HG02678 (cell line): ENCODE data around the gene AHRR.
"Not testable (repeated sequence)": the region's sequence is repeated elsewhere in the genome, so short reads cannot be mapped to it uniquely, and the experiment has no call there.

ENCODE experiments used
- ATAC-seq: cut with Tn5 transposase; IDR thresholded peaks from one replicate; pipeline ENCODE4 v1.9.1; 2021; ENCODE audit warnings: mild to moderate bottlenecking, moderate library complexity; ENCODE audit not compliant: unreplicated experiment

Gene AHRR

DNA sequence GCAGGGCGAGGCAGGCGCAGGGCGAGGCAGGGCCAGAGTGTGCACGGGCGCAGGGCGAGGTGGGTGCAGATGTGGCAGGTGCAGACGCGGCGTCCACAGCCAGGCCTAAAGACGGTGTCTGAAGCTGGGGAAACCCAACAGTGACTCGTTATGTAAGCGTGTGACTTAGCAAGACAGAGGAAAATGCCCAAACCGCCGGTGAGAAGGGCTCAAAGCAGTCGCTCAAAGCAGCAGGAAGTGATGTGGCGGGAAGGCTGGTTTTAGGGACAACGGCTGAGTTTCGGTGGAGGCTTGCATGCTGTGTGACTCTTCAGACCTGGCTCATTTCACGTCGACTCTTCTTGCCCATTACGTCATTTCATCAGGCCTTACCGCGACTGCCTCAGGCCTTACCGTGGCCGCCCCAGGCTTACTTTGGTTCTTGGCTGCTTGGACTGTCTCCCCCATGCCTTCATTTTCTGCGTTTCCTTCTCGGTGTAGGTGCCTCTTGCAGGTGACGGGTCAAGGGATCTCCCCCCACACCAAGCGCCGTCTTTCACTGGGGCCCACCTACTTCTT, 71.0 kb downstream of the AHRR start:
- peak; percentile 86 for ATAC-seq

DNA sequence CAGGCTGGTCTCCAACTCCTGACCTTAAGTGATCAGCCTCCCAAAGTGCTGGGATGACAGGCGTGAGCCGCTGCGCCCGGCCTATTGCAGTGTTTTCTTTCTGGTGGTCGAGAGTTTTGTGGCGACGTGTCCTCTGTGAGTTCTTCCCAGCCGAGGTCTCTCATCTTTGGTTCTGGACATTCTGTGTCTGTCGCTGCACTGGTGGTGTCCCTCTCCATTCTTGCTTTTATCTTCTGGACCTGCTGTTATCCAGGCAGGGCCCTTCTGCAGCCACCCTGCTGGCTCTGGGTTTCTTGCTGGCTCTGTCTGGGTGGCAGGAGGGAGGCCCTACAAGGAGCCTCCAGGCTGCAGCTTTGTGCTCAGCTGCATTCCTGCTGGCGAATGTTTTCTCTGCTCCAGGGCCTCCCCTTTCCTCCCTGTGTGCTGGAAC, 72.3 kb downstream of the AHRR start:
- no peak for ATAC-seq

DNA sequence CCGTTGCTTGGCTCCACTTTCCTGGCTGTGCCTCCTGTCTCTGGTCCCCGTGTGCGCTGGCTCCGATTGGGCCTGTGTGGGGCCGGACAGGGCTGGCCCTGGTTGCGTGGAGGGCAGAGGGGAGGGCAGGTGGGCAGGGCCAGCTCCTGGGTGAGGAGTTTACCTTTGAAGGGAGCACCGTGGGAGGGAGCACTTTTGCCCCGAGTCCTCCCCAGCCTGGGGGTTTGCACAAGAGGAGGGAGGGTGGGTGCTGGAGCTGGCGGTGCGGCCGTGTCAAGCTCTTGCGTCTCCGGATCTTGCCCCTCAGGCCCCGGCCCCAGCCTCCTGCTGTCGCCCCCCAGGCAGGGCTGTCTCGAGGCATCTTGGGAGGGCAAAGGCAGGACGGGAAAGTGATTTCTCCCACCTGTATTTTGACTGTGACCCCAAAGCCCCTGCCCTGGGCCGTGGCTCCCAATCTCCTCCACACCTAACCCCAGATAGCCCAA, 73.2 kb downstream of the AHRR start:
- ATAC-seq, result no peak

DNA sequence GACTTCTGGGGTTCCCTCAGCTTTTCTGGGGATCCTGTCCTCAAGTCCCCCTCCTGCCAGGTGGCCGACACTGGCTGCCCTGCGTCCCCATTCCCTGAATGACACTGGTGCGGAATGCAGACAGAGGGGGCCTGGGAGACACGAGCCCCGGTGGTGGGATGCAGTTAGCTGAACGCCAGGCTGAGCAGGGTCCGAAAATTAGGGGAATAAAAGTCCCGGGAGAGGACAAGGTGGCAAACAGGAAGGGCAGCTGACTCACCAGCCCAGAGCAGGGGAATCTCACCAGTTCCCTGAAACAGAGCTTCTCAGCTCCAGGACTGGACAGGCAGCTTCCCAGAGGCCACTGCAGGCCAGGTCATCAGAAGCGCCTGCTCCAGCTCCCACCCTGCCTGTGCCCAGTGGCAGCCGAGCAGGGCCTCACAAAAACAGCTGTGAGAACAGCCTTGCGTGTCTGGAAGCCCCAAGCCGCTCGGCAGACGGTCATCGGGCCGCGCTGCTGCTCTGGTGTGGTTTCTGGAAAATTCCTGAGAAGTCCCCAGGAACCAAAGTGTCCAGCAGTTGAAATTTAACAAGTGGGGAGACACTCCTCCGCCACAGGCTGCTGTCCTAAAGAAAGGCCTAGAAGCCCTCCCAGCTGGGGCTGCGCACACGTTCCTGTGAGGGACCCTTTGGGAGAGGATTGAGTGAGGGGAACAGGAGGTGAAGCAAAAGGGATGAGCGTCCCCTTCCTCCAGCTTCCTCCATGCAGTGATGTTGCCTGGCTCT, 73.8 kb downstream of the AHRR start:
- no peak for ATAC-seq

DNA sequence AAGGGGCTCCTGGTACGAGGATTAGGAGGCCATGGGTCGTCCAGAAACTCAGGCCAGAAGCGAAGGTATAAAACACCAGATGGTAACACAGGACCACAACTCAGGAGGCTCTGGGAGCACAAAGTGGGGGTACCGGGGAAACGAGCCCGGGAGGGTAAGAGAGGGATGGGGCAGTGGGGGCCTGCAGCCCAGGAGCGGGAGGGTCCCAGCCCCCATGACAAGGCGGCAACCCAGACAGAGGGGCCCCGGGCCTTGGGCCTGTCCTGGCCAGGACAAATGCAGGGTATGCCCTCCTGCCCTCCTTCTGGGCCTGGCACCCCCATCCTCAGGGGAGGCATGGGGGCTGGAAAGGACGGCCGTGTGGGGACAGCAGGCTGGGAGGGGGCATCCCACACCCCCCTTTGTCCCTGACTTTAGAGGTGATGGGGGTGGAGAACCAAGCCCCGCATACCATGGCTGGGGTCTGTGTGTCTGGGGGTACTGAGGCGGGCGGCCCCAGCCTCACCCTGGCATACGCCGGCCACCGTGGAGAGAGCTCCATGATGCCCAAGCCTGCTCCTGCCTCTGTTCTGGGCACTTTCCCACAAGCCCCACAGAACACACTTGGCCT, 74.5 kb downstream of the AHRR start:
- ATAC-seq, result no peak

DNA sequence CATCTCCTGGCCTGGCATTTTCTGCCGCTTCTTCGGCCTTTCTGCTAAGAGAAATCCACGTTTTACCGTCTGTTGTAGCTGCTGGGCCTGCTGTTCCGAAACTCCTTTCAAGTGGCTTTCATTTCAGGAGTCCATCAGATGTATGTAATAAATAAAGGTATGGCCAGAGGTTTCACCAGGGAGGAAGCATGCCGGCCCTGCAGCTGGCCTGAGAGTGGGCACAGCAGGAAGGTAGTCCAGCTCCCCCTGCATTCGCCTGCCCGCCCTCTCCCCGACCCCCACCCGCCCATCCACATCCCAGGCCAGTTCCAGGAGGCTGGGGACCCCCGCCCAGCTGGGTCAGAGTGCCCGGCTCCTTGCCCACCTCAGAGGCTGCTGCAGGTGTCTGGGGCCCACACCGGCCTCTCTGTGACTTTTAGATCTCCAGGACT, 75.0 kb downstream of the AHRR start:
- ATAC-seq, result no peak

DNA sequence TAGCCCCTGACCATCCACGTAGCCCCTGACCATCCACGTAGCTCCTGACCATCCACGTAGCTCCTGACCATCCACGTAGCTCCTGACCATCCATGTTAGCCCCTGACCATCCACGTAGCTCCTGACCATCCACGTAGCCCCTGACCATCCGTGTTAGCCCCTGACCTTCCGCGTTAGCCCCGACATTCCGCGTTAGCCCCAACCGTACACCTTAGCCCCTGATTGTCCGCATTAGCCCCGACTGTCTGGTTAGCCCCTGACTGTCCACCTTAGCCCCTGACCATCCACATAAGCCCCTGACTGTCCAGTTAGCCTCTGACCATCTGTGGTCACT, 76.6 kb downstream of the AHRR start:
- not testable (repeated sequence) for ATAC-seq

DNA sequence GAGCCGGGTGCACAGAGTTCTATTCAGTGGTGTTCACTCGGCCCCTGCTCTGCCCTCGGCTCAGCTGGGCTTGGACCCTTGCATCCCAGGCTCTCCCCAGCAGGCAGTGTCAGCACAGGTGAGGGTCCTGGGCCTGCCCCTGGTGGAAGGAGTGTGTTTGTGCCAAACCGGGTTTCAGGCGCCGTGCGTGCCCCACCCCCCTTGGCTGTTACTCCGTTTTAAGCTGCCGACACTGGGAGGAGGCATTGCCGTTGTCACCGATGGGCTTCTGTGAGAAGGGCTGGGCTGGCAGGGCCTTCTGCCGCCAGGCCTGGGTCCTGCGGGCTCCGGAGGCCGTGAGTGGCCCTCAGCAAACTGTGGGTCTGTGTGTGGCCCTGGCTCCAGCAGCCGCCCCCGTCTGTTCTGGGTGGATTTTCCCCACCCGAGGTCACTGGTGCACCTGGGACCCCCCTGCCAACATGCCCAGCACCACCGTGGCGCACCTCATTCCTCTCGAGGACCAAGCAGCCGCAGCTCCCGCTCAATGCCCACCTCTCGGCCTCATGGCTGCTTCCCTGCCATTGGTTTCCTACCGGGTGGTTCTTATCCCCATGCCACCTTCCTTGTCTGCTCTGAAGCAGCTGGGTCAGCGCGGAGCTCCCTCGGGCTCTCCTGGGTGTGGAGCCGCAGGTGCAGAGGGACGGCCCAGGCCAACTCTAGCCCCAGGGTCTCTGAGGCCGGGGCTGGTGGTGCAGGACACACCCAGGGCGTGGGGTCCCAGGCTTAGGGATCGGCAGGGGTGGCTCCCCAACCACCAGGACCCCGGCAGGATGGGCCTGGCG, 77.2 kb downstream of the AHRR start:
- ATAC-seq, result no peak

DNA sequence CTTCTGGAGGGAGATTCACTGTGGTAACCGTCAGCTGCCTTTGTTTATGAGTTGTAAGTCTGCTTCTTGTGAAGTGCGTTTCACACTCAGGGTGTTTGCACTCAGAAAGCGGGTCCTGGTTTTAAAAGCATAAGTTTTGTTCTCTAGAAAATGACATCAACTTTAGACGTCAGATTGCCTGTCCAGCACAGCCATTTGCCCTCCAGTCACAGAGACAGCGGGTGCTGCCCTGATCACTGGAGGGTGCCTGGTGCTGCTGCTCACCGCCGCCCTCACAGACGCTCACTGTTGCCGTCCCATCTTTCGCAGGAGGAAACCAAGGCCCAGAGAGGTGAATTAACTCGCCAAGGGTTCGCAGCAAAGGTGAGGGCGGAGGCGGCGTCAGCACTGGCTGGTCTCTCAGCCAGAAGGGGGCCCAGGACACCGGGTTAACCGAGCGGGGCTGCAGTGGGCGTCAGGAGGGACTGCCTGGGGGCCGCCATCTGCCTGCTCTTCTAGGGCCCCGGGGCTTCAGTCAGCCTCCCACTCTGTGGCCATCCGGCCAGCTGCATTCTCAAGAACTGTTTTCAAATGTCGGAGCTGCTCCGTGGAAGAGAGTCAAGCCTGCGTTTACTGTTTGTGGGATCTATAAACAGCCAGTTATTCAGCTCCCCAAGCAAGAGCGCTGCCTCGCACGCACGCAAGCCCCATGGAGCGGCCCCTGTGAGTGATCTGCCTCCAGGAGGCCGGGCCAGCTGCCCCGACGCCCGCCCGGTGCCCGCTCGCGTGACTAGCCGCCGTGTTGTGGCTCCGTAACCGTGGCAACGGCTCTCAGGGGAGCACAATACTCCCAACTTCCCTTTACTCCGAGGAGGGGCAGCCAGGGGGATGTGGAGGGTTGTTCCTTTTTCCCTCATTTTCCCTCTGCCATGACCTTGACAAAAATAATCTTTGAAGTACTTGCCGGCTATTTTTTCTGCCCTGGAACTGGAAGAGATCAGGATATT, 78.1 kb downstream of the AHRR start:
- peak; percentile 72 for ATAC-seq

DNA sequence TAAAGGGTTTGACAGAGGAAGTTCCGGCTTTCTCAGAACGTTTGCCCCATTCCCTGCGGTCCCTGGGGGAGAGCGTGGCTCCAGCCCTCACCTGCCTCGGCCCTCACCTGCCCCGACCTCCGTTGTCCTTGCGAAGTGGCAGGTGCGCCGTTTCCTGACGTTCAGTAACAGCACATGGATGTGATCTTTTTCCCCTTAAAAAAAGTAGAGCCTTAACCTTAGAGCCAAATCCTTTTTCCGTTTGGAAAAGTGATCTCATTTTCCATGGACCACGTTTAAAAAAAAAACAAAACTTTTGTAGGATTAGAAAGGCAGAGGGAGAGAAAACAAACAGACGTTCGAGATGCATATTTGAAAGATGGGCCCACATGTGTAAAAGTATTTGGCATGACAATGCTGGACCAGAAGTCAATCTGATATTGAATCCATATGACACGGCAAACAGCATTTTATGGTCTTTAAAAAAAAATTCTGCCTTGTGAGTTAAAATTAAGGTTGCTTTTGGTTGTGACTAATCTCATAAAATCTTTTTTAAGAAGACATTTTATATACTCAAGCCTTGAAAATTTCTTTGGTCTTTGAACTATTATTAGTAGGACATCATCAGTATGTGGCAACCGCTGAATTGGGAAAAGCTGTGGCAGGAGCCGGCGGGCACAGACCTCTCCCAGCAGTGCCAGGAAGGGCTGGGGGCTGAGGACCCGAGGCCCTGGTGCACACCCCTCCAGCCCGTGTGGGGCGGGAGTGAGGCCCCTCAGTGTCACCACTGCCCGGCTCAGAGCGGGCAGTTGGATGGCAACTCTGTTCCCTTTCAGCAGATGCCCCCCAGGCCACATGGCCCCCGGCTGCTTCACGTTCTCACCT, 79.0 kb downstream of the AHRR start:
- peak; percentile 5 for ATAC-seq

DNA sequence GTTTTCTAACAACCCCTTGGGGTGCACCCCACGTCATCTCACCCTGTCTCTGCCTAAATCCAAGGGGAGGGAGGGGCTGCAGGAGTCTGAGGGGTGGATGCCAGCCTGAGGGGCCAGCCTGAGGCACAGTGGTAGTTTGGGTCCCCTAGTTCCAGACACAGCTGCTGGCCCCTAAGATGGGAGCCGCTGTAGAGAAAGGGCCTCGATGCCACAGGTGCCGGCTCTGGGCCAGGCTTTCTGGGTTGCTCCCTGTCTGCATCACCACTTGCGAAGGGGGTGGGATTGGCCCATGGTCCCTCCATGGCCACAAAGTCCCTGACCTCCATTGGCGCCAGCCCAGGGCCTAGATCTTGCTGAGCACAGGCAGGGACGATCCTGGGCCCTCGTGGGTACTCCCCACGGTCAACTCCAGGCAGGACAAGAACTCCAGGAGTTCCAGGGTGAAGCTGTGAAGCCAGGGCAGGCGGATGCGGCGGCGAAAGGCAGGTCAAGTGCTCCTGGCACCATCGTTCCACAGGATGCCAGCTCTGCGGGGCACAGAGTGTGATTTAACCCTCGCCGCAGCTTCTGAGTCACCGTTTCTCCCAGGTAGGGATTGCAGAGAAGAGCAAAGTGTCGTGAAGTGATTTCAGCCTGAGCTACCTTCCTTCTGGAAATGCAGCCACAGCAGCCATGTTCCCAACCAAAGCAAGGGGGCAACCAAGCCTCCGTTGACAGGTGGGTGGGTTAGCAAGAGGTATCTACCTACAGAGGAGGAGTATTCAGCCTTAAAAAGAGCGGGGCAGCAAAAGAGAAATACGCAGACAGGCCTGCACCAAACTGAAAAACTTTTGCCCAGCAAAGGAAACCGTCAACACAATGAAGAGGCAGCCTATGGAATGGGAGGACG, 79.9 kb downstream of the AHRR start:
- no peak for ATAC-seq

DNA sequence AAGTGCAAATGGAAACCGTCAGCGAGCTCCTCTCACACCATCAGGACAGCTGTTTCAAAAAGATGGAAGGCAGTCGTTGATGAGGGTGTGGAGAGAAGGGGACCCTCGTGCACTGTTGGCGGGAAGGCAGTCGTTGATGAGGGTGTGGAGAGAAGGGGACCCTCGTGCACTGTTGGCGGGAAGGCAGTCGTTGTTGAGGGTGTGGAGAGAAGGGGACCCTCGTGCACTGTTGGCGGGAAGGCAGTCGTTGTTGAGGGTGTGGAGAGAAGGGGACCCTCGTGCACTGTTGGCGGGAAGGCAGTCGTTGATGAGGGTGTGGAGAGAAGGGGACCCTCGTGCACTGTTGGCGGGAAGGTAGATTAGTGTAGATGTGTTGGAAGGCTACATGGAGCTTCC, 80.7 kb downstream of the AHRR start:
- not testable (repeated sequence) for ATAC-seq

DNA sequence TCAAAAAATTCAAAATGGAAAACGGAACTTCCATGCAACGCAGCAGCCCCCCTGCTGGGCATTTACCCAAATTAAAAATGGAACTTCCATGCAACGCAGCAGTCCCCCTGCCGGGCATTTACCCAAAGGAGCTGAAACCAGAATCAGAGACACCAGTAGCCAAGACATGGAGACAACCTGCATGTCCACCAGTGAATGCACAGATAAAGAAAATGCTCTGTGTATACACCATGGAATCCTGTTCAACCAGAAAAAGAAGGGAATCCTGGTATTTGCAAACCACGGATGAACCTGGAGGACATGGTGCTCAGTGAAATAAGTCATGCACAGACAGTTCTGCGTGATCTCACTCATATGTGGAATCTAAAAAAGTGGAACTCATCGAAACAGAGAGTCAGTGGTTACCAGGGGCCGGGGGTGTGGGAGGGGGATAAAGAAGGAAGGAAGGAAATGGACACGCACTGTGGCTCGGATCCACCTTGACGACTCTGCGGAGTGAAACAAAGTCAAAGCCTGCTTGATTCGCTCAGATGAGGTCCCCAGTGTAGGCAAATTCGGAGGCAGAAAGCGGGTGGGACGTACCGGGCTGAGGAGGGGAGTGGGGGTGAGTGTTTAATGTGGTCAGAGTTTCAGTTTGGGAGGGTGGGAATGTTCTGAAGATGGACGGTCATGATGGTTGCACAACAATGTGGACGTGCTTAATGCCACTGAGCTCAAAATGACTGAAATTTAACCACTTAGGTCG, 81.3 kb downstream of the AHRR start:
- ATAC-seq, result peak; percentile 64

DNA sequence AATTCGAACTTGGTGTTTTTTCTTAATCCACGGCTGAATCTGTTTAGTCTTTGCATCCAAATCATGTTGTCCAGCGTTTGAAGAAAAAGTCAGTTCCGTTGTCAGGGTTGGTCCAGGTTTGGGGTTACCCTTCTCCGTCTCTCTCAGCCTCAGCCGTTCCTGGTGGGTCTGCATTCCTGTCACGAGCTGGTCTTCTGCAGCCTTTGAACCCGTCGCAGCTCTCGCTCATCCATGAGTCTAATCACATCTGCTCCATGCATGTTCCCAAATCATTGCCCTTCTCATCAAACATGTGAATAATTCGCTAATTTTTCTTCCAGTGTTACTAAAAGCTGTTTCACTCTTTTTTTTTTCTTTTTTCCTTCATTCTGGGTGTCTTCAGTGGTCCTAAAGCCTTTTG, 82.5 kb downstream of the AHRR start:
- no peak for ATAC-seq

DNA sequence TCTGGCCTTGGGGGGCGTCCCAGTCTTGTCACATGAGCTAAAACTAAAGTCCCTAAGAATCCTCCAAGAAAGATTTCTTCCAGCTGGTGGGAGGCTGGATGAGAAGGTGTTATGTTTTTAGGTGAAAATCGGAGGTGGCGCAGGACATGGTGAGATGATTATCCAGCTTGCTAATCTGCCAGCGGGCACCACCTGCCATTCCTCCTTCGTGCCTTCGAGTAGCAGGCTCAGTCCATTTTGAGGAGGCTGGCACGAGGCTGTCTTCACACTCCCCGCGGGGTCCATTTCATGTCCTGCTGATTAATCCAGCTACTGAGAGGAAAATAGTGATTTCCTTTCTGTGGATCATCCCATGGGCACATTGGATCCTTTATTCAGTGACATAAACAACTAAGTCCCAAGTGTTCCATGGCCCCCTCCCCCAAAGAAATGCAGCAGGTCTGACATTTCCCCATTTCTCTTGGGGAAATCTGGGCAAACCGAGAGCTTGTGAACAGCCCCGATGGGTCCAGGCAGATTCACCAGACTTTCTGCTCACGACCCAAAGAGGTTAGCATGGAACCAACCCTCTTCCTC, 83.2 kb downstream of the AHRR start:
- no peak for ATAC-seq

DNA sequence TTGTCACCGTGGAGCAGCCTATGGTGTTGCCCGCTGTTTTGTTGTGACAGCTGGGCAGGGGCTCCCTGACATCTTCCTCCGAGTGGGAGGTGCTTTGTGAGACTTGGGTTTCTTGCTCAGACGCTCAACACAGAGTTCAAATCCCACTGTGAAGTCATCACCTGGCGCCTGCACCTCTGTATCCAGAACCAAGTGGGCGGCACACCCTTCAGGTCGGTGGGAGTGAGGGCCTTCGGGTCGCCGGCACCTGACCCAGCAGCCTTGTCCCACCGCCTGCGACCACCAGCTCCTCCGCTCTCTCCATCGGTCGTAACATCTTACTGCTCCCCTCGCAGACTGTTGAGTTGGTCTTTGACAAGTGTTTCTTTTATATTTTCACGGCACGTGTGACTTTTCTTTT, 83.9 kb downstream of the AHRR start:
- ATAC-seq, result no peak

DNA sequence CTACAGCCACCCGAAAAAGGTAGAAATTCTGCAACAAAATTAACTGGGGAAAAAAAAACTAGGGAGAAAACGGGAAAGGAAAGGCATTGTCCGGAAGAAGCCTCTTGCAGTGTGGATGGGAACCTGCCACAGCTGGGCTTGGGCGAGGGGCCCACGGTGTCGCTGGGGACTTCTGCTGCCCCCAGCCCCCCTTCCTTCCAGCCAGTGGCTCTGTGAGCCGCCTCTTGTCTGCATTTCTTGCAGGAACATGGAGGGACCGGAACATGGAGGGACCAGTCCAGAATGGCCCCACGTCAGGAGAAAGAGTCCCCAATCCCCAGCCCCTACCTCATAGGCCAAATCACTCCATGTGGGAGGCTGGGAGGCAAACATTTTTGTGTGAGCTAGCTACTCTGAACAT, 84.5 kb downstream of the AHRR start:
- no peak for ATAC-seq
